HEK293T (cell line): Measurements from ENCODE around the gene ADGRL3.

ENCODE experiments used
- ARNT ChIP-seq: fragments of 450-650 bp; IDR thresholded peaks from 2 replicates; pipeline ENCODE4 v1.6.1; 2017; ENCODE audit warnings: mild to moderate bottlenecking
- BHLHE40 ChIP-seq: fragments of 450-650 bp; IDR thresholded peaks from 2 replicates; pipeline ENCODE4 v1.6.1; 2016; ENCODE audit warnings: mild to moderate bottlenecking, moderate library complexity, borderline replicate concordance
- FOXA1 ChIP-seq: fragments of 450-650 bp; IDR thresholded peaks from 2 replicates; pipeline ENCODE4 v1.6.1; 2016; ENCODE audit warnings: mild to moderate bottlenecking
- FOXK2 ChIP-seq: fragments of 450-650 bp; IDR thresholded peaks from 2 replicates; pipeline ENCODE4 v1.6.1; 2016; ENCODE audit warnings: mild to moderate bottlenecking
- FOXM1 ChIP-seq: fragments of 450-650 bp; IDR thresholded peaks from 2 replicates; pipeline ENCODE4 v1.6.1; 2017; ENCODE audit warnings: mild to moderate bottlenecking, borderline replicate concordance
- HDGF ChIP-seq: fragments of 450-650 bp; IDR thresholded peaks from 2 replicates; pipeline ENCODE4 v1.6.1; 2017; ENCODE audit warnings: antibody characterized with exemption, borderline replicate concordance
- NFRKB ChIP-seq: fragments of 450-650 bp; IDR thresholded peaks from 2 replicates; pipeline ENCODE4 v1.6.1; 2016; ENCODE audit warnings: mild to moderate bottlenecking, moderate library complexity
- SP1 ChIP-seq: fragments of 450-650 bp; IDR thresholded peaks from 2 replicates; pipeline ENCODE4 v1.6.1; 2017
- SUZ12 ChIP-seq: fragments of 450-650 bp; IDR thresholded peaks from 2 replicates; pipeline ENCODE4 v1.6.1; 2016; ENCODE audit warnings: mild to moderate bottlenecking
- TARDBP ChIP-seq: fragments of 450-650 bp; IDR thresholded peaks from 2 replicates; pipeline ENCODE4 v1.6.1; 2016
- TF ChIP-seq, protein P1 (sequence below): fragments of 450-650 bp; IDR thresholded peaks from 2 replicates; pipeline ENCODE4 v1.6.1; 2016

GRCh38 chr4:61785761-61786160 lies 585.6 kb downstream of the ADGRL3 start:
- TF ChIP-seq SP1 (no peak), BHLHE40 (no peak), FOXK2 (no peak), SUZ12 (no peak), TARDBP (no peak), NFRKB (no peak), HDGF (no peak), FOXM1 (no peak), ARNT (no peak), FOXA1 (no peak)
- TF ChIP-seq, protein P1, sequence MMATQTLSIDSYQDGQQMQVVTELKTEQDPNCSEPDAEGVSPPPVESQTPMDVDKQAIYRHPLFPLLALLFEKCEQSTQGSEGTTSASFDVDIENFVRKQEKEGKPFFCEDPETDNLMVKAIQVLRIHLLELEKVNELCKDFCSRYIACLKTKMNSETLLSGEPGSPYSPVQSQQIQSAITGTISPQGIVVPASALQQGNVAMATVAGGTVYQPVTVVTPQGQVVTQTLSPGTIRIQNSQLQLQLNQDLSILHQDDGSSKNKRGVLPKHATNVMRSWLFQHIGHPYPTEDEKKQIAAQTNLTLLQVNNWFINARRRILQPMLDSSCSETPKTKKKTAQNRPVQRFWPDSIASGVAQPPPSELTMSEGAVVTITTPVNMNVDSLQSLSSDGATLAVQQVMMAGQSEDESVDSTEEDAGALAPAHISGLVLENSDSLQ = no peak
